ENCODE measurements around the gene CDK2.

GRCh38 chr12:55934773-55935172 lies 31.9 kb upstream of the CDK2 start:
- TF ChIP-seq POLR2A (IDR thresholded peaks at IDR 0.05), result no peak
- TF ChIP-seq CTCF (IDR thresholded peaks at IDR 0.05), result no peak

All from adrenal gland (tissue), 5 donors.